NCI-H2196 (cell line): Measurements from ENCODE around the gene RCVRN.

Experiments used
- DNase-seq: peaks from one replicate; lab custom pipeline; 2025; ENCODE audit not compliant: unreplicated experiment; lab: John Stamatoyannopoulos, UW

Gene RCVRN

GRCh38 chr17:9905078-9905415, at the start of gene RCVRN:
Gene RCVRN, minus strand, starts transcription at chr17:9905271. Its CDS starts 91 bp downstream, at chr17:9905180.
- DNase-seq = no peak

GRCh38 chr17:9953492-9953891, 48.4 kb upstream of the RCVRN start:
- no peak for DNase-seq

GRCh38 chr17:9951803-9952202, 46.7 kb upstream of the RCVRN start:
- no peak for DNase-seq

GRCh38 chr17:9948928-9949327, 43.9 kb upstream of the RCVRN start:
- DNase-seq = no peak

GRCh38 chr17:9944704-9945103, 39.6 kb upstream of the RCVRN start:
- DNase-seq = no peak

GRCh38 chr17:9943343-9943742, 38.3 kb upstream of the RCVRN start:
- DNase-seq = no peak

- no peak for DNase-seq
Measured at GRCh38 chr17:9942885-9943284, 37.8 kb upstream of the RCVRN start.

GRCh38 chr17:9941305-9941704, 36.2 kb upstream of the RCVRN start:
- DNase-seq = no peak

GRCh38 chr17:9940841-9941240, 35.8 kb upstream of the RCVRN start:
- no peak for DNase-seq

GRCh38 chr17:9938764-9939163, 33.7 kb upstream of the RCVRN start:
- no peak for DNase-seq

GRCh38 chr17:9937901-9938300, 32.8 kb upstream of the RCVRN start:
- DNase-seq = no peak

- DNase-seq = no peak
Measured at GRCh38 chr17:9937241-9937761, 32.2 kb upstream of the RCVRN start.

GRCh38 chr17:9936095-9936494, 31.0 kb upstream of the RCVRN start:
- no peak for DNase-seq

- no peak for DNase-seq
Measured at GRCh38 chr17:9935408-9935807, 30.3 kb upstream of the RCVRN start.

GRCh38 chr17:9934331-9934730, 29.3 kb upstream of the RCVRN start:
- DNase-seq = no peak

GRCh38 chr17:9932491-9932890, 27.4 kb upstream of the RCVRN start:
- DNase-seq = no peak

GRCh38 chr17:9931144-9931741, 26.2 kb upstream of the RCVRN start:
- no peak for DNase-seq

- no peak for DNase-seq
Measured at GRCh38 chr17:9929871-9930270, 24.8 kb upstream of the RCVRN start.

GRCh38 chr17:9928601-9929333, 23.7 kb upstream of the RCVRN start:
- no peak for DNase-seq

GRCh38 chr17:9926150-9926804, 21.2 kb upstream of the RCVRN start:
- no peak for DNase-seq

GRCh38 chr17:9925457-9925856, 20.4 kb upstream of the RCVRN start:
- DNase-seq = no peak

GRCh38 chr17:9924735-9925191, 19.7 kb upstream of the RCVRN start:
- peak; percentile 32 for DNase-seq
